NB4 (cell line): ENCODE measurements around the gene MT2A.

Experiments used
- DNase-seq: peaks from one replicate; pipeline ENCODE4 v3.0.0; 2010; ENCODE audit warnings: low read depth
- H3K4me3 ChIP-seq: one replicate; pipeline ENCODE4 v1.5.1; 2011; ENCODE audit warnings: mild to moderate bottlenecking, low read depth, low read length, moderate library complexity
- MYC ChIP-seq: IDR thresholded peaks from 2 replicates; pipeline ENCODE4 v1.6.1; 2011; ENCODE audit warnings: low read depth, low read length
- POLR2A ChIP-seq: IDR thresholded peaks from 2 replicates; pipeline ENCODE4 v1.6.1; 2011; ENCODE audit warnings: mild to moderate bottlenecking; ENCODE audit not compliant: insufficient read length; ENCODE audit errors: extremely low read depth
- TF ChIP-seq, protein P1 (sequence below): IDR thresholded peaks from one replicate; pipeline ENCODE4 v1.5.1; 2012; ENCODE audit warnings: low read depth, low read length
- TF ChIP-seq, protein P2 (sequence below): IDR thresholded peaks from 2 replicates; pipeline ENCODE4 v1.6.1; 2011; ENCODE audit warnings: low read depth, low read length

Gene MT2A

DNA sequence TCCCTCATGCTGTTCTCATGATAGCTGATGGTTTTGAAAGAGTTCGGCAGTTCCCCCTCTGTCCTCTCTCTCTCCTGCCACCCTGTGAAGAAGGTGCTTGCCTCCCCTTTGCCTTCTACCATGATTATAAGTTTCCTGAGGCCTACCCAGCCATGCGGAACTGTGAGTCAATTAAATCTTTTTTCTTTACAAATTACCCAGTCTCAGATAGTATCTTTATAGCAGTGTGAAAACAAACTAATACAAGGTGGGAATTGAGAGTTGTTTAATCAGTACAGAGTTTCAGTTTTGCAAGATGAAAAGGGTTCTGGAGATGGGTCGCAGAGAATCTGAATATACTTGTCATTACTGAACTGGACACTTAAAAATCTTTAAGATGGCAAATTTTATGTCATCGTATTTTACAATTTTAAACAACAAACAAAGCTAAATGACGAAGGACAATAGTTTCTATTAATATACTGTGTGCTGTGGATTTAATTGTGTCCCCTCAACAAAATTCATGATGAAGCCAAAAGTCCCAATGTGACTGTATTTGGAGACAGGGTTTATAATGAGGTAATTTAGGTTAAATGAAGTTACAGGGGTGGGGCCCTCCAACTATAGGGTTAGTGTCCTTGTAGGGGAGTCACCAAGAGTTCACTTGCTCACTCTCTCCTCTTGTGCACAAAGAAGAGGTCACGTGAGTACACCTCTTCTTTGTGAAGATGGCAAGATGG lies 14.7 kb upstream of the MT2A start:
- no peak overlapping the region for H3K4me3 ChIP-seq
- no peak for DNase-seq
- TF ChIP-seq POLR2A = no peak
- TF ChIP-seq, protein P1, sequence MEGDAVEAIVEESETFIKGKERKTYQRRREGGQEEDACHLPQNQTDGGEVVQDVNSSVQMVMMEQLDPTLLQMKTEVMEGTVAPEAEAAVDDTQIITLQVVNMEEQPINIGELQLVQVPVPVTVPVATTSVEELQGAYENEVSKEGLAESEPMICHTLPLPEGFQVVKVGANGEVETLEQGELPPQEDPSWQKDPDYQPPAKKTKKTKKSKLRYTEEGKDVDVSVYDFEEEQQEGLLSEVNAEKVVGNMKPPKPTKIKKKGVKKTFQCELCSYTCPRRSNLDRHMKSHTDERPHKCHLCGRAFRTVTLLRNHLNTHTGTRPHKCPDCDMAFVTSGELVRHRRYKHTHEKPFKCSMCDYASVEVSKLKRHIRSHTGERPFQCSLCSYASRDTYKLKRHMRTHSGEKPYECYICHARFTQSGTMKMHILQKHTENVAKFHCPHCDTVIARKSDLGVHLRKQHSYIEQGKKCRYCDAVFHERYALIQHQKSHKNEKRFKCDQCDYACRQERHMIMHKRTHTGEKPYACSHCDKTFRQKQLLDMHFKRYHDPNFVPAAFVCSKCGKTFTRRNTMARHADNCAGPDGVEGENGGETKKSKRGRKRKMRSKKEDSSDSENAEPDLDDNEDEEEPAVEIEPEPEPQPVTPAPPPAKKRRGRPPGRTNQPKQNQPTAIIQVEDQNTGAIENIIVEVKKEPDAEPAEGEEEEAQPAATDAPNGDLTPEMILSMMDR = no peak
- TF ChIP-seq MYC = no peak
- TF ChIP-seq, protein P2, sequence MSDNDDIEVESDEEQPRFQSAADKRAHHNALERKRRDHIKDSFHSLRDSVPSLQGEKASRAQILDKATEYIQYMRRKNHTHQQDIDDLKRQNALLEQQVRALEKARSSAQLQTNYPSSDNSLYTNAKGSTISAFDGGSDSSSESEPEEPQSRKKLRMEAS = no peak

DNA sequence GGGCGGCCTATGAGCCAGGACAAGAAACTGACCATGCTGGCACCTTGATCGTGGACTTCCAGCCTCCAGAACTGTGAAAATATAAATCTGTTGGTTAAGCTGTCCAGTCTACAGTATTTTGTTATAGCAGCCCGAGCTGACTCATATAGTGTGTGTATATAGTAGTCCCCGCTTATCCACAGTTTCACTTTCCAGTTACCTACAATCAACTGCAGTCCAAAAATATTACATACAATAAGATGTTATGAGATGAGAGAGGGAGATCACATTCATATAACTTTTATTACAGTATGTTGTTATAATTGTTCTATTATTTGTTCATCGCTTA lies 14.1 kb upstream of the MT2A start:
- no peak for DNase-seq
- H3K4me3 ChIP-seq = no peak overlapping the region
- TF ChIP-seq MYC = no peak
- TF ChIP-seq, protein P2 = no peak
- TF ChIP-seq POLR2A = no peak
- TF ChIP-seq, protein P1 = no peak

DNA sequence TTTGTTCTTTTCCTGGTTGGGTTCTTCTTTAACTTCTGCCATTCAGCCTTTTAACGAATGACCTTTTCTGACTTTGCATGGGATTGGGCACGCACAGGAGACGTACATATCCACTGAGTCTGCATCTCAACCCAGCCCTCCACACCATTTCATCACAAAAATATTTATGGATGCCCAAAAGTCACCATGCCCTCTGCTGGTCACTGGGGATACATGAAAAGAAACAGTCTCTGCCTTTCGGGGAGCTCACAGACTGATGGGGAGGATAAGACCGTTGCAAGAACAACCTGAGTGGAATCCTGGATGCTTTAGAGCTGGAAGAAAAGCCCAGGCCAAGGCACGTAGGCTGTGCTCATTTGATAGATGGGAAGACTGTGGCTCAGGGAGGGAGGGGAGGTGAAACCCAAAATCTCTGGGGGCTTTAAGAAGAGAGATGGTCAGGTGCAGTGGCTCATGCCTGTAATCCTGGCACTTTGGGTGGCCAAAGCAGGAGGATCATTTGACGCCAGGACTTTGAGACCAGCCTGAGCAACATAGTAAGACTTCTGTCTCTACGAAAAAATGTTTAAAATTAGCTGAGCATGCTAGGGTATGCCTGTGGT lies 7.9 kb upstream of the MT2A start:
- DNase-seq = peak; percentile 68
- no peak overlapping the region for H3K4me3 ChIP-seq
- TF ChIP-seq, protein P1 = peak; percentile 79
- no peak for TF ChIP-seq POLR2A

DNA sequence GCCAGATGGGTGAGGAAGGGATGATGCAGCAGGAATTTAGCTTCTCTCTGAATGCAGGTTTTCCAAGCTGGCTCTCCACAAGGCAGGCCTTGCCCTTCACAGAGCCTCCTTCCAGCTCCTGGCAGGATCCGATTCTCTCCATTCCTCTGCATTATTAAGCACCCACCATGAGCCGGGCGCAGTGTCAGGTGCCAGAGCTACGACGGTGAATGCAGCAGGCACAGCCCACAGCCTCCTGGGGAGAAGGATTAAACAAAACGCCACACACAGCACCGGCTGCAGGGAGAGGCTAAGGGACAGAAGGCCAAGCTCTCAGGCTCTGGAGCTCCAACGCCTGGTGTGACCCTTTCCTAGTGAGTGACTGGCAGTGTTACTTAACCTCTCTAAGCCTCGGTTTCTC lies 7.1 kb upstream of the MT2A start:
- TF ChIP-seq POLR2A = no peak
- TF ChIP-seq, protein P2 = no peak
- TF ChIP-seq, protein P1 = no peak
- TF ChIP-seq MYC = no peak
- DNase-seq = no peak
- H3K4me3 ChIP-seq = no peak overlapping the region

DNA sequence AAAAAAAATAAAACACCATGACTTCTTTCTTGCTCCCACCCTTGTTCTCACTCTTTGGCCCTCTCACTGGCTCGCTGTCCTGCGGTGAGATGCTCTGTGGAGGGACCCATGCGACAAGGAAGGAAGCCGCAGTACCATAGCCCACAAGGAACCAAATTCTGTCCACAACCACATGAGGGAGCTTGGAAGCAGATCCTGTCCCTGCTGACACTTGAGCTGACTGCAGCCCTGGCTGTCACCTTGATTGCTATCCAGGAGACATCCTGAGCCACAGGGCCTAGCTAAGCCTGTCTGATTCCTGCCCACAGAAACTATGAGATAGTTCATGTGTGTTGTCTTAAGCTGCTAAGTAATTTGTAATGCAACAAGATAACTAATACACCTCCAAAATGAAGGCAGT lies 4.8 kb upstream of the MT2A start:
- DNase-seq = peak; percentile 64
- TF ChIP-seq, protein P1 = peak; percentile 32
- TF ChIP-seq, protein P2 = no peak
- no peak overlapping the region for H3K4me3 ChIP-seq

DNA sequence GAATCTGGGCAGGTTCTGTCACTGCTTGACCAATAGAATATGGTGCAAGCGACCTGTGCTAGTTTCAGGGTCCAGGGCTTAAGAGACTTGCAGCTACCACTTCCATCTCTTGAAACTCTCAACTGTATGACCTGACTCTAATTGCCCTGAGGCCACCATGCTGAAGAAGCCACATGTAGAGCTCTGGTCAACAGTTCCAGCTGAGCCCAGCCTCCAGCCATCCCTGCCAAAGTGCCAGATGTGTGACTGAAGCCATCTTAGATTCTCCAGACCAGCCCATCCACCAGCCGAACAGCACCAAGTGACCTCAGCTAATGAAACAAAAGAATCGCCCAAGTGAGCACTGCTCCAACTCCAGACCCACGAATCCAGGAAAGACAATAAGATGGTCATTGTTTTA lies 3.4 kb upstream of the MT2A start:
- no peak for TF ChIP-seq POLR2A
- TF ChIP-seq, protein P1 = no peak
- TF ChIP-seq MYC = no peak
- TF ChIP-seq, protein P2 = no peak
- H3K4me3 ChIP-seq = no peak overlapping the region
- no peak for DNase-seq
